HepG2 (cell line): ENCODE data around the gene FAM163A. TPM values are rescaled to one million over a fixed set of nuclear protein-coding genes. Genes with fewer than 3 reads are reported as not detected.

Experiments used
- ATAC-seq: fragments of 200-7000 bp; cut with Tn5 transposase; 3 replicates; pipeline ENCODE4 v1.9.1; 2020; ENCODE audit warnings: mild to moderate bottlenecking, moderate library complexity
- BruUV-seq: library from RNA; stranded (reverse); fragments of 400-500 nt; replicated peaks from 2 replicates; lab custom pipeline; 2021; lab: Mats Ljungman, UMichigan
- CTCF ChIA-PET: fragments of 300-600 bp; formaldehyde crosslinking; extraction: SDS; loops from one replicate; lab custom pipeline; 2021; ENCODE audit warnings: low total read pairs, inconsistent platforms, low intra/inter-chr PET ratio; lab: Yijun Ruan, JAX
- POLR2A ChIA-PET: fragments of 350-600 bp; sonication (Branson Sonifier 250); formaldehyde crosslinking; loops from one replicate; lab custom pipeline; 2020; ENCODE audit warnings: antibody characterized with exemption, inconsistent platforms; lab: Yijun Ruan, JAX
- DNase-seq: peaks from one replicate; pipeline ENCODE4 v3.0.0-alpha.2; 2015; ENCODE audit warnings: low spot score
- FAIRE-seq: peaks from 3 replicates; lab custom pipeline; 2011; peaks lifted over from hg19 to GRCh38; lab: Jason Lieb, UNC
- H2AFZ ChIP-seq: one replicate; pipeline ENCODE4 v1.6.1; 2011; ENCODE audit warnings: low read length, inconsistent platforms
- H3K27ac ChIP-seq: fragments of 300-600 bp; 3 replicates; pipeline ENCODE4 v1.8.0; 2011; ENCODE audit warnings: mixed run types, mild to moderate bottlenecking, mixed read lengths, low read length, inconsistent platforms; ENCODE audit not compliant: insufficient read depth; ENCODE audit errors: extremely low read length
- H3K27me3 ChIP-seq, 2 experiments: fragments of 200-600 bp in 1 of 2; 2 replicates in 1 of 2; 3 replicates in 1 of 2; pipeline versions ENCODE4 v1.6.0 to v1.8.0; 2011; ENCODE audit warnings: low read length in 2 of 2, mild to moderate bottlenecking in 2 of 2, moderate library complexity in 2 of 2, inconsistent platforms in 1 of 2; ENCODE audit not compliant: insufficient read depth in 2 of 2, control insufficient read depth in 1 of 2
- H3K36me3 ChIP-seq, 2 experiments: fragments of 200-600 bp in 1 of 2; replicated peaks in 1 of 2; 2 replicates in 1 of 2; 3 replicates in 1 of 2; pipeline versions ENCODE4 v1.5.1 to v1.8.0; 2011; ENCODE audit warnings: low read length in 2 of 2, inconsistent platforms in 1 of 2; ENCODE audit not compliant: insufficient read depth in 2 of 2, control insufficient read depth in 1 of 2
- H3K4me1 ChIP-seq: 2 replicates; pipeline ENCODE4 v1.5.1; 2012; ENCODE audit warnings: low read length, inconsistent platforms; ENCODE audit not compliant: insufficient read depth
- H3K4me2 ChIP-seq: 2 replicates; pipeline ENCODE4 v1.6.0; 2011; ENCODE audit warnings: low read depth, low read length, inconsistent platforms
- H3K4me3 ChIP-seq, 3 experiments: fragments of 200-600 bp in 1 of 3; sonication (generic), shearing (Covaris generic) in 1 of 3; replicated peaks in 1 of 3; 2 replicates each; pipeline ENCODE4 v1.5.1; 2011 to 2016; ENCODE audit warnings: low read length in 3 of 3, inconsistent platforms in 2 of 3, low read depth in 2 of 3, mild to moderate bottlenecking in 2 of 3, control low read depth in 1 of 3, mixed read lengths in 1 of 3; ENCODE audit not compliant: insufficient read depth in 1 of 3
- H3K79me2 ChIP-seq: one replicate; pipeline ENCODE4 v1.6.1; 2011; ENCODE audit warnings: low read length, inconsistent platforms; ENCODE audit not compliant: insufficient read depth
- H3K9ac ChIP-seq: 2 replicates; pipeline ENCODE4 v1.6.0; 2011; ENCODE audit warnings: mild to moderate bottlenecking, low read depth, low read length, inconsistent platforms; ENCODE audit not compliant: insufficient read depth
- H3K9me3 ChIP-seq: 2 replicates; pipeline ENCODE4 v1.5.1; 2012; ENCODE audit warnings: mild to moderate bottlenecking, low read length
- H4K20me1 ChIP-seq: 2 replicates; pipeline ENCODE4 v1.6.0; 2011; ENCODE audit warnings: inconsistent platforms, mild to moderate bottlenecking, low read length, moderate library complexity; ENCODE audit not compliant: insufficient read depth
- JDP2 ChIP-seq: sonication (generic); formaldehyde crosslinking; IDR thresholded peaks from 2 replicates; pipeline ENCODE4 v1.8.1; 2022; ENCODE audit warnings: missing genetic modification reagents, borderline replicate concordance
- MATR3 ChIP-seq: sonication (generic); formaldehyde crosslinking; IDR thresholded peaks from 2 replicates; pipeline ENCODE4 v1.4.0; 2020; ENCODE audit warnings: missing genetic modification reagents
- MBNL3 ChIP-seq: fragments of 250-450 bp; sonication (Bioruptor Pico); conservative IDR thresholded peaks from 2 replicates; pipeline ENCODE4 v1.8.0; 2022; ENCODE audit warnings: mild to moderate bottlenecking, inconsistent platforms
- NFIC ChIP-seq: IDR thresholded peaks from 2 replicates; pipeline ENCODE4 v1.6.1; 2012; ENCODE audit warnings: mild to moderate bottlenecking, low read length, inconsistent platforms
- SYNCRIP ChIP-seq: fragments of 200-400 bp; formaldehyde crosslinking; IDR thresholded peaks from 2 replicates; pipeline ENCODE4 v1.6.1; 2018; ENCODE audit warnings: mild to moderate bottlenecking, low read depth, low read length; ENCODE audit not compliant: insufficient read depth
- TAF1 ChIP-seq: sonication (generic); formaldehyde crosslinking; IDR thresholded peaks from 2 replicates; pipeline ENCODE4 v1.4.0; 2020; ENCODE audit warnings: missing genetic modification reagents
- ZFP36L1 ChIP-seq: sonication (generic); formaldehyde crosslinking; IDR thresholded peaks from 2 replicates; pipeline ENCODE4 v1.8.0; 2022; ENCODE audit warnings: mild to moderate bottlenecking, missing genetic modification reagents, moderate library complexity
- ZNF431 ChIP-seq: sonication (generic); formaldehyde crosslinking; IDR thresholded peaks from 2 replicates; pipeline ENCODE4 v1.9.0; 2022; ENCODE audit warnings: missing genetic modification reagents, low read depth, mild to moderate bottlenecking, borderline replicate concordance
- ZNF737 ChIP-seq: sonication (generic); formaldehyde crosslinking; IDR thresholded peaks from 2 replicates; pipeline ENCODE4 v1.5.0; 2020; ENCODE audit warnings: missing genetic modification reagents, mild to moderate bottlenecking, borderline replicate concordance
- ZNF746 ChIP-seq: sonication (generic); formaldehyde crosslinking; IDR thresholded peaks from 2 replicates; pipeline ENCODE4 v1.8.0; 2022; ENCODE audit warnings: mild to moderate bottlenecking, missing genetic modification reagents
- WGBS: methylation state at CpG from one replicate; pipeline ENCODE4 v1.1.6; 2017; ENCODE audit warnings: low lambda C conversion rate; 5-methylcytosine and 5-hydroxymethylcytosine counted together
- in situ Hi-C: cut with HindIII; loops from 2 replicates; pipeline ENCODE4 v1.10.0; 2017; ENCODE audit warnings: low pct_unique_long_range_greater_than_20kb; ENCODE audit not compliant: extremely low pct_ligation_motif_present
- intact Hi-C: fragments of 100-400 bp; cut with micrococcal nuclease; formaldehyde crosslinking; loops from one replicate; pipeline ENCODE4 v1.10.0; 2022; ENCODE audit not compliant: unreplicated experiment
- polyA plus RNA-seq, 8 experiments: library from polyadenylated mRNA; depleted of rRNA in 3 of 8; stranded (reverse) in 7 of 8; unstranded in 1 of 8; fragments of >200 nt; fragmentation: Illumina TruSeq in 4 of 8; extraction: Trizol in 4 of 8; gene quantifications; 2 replicates each; pipeline versions ENCODE4 v1.2.1 to v1.2.3, GENCODE V29; 2011 to 2016; ENCODE audit warnings: low read depth in 4 of 8, missing spikeins in 1 of 8, mixed read lengths in 1 of 8; ENCODE audit not compliant: insufficient read depth in 1 of 8
- total RNA-seq, 5 experiments: library from RNA; depleted of rRNA; stranded (reverse); fragments of >200 nt; fragmentation: Illumina TruSeq; extraction: Trizol; gene quantifications; 2 replicates each; pipeline ENCODE4 v1.2.3, GENCODE V29; 2016; ENCODE audit warnings: low read depth in 1 of 5
- TF ChIP-seq, protein P1 (sequence below): sonication (generic); formaldehyde crosslinking; IDR thresholded peaks from 2 replicates; pipeline ENCODE4 v1.4.0; 2020; ENCODE audit warnings: missing genetic modification reagents, borderline replicate concordance
- TF ChIP-seq, protein P2 (sequence below): sonication (generic); formaldehyde crosslinking; IDR thresholded peaks from 2 replicates; pipeline ENCODE4 v1.5.0; 2020; ENCODE audit warnings: mild to moderate bottlenecking, low read depth, missing genetic modification reagents, borderline replicate concordance
- TF ChIP-seq, protein P3 (sequence below): sonication (generic); formaldehyde crosslinking; conservative IDR thresholded peaks from 2 replicates; pipeline ENCODE4 v1.8.0; 2022; ENCODE audit warnings: missing genetic modification reagents

The FAM163A gene
- total and polyA plus RNA-seq, 2 of the 13 experiments (the other 11 are each of a cell fraction or from before 2014, with no cell fraction given): not detected

- Histone ChIP-seq H3K4me3 (no peak overlapping the region), H3K36me3 (peaks cover 13 to 33% of the 10 kb centered on the region in 2 experiments), H3K4me2 (no peak overlapping the region), H2AFZ (no peak overlapping the region), H3K9ac (no peak overlapping the region), H4K20me1 (peaks cover 17% of the 10 kb centered on the region), H3K9me3 (no peaks in the 10 kb centered on the region), H3K27me3 (no peaks in the 10 kb centered on the region), H3K27ac (no peak overlapping the region), H3K4me1 (no peaks in the 10 kb centered on the region), H3K79me2 (no peaks in the 10 kb centered on the region)
- in situ Hi-C loops: no loop called here
- POLR2A ChIA-PET: no interaction called here
- no peak for DNase-seq
- BruUV-seq: no TSS peak
- WGBS: 99% methylated on average over 3 of the region's 3 CpGs
- CTCF ChIA-PET: no interaction called here
- TF ChIP-seq ZNF737 (CRISPR knock-in tag) (no peak), TAF1 (CRISPR knock-in tag) (no peak), ZNF431 (CRISPR knock-in tag) (no peak), JDP2 (CRISPR knock-in tag) (no peak), MBNL3 (no peak), ZFP36L1 (CRISPR knock-in tag) (no peak), ZNF746 (no peak), SYNCRIP (no peak), NFIC (no peak), MATR3 (CRISPR knock-in tag) (no peak)
- TF ChIP-seq, protein P1, sequence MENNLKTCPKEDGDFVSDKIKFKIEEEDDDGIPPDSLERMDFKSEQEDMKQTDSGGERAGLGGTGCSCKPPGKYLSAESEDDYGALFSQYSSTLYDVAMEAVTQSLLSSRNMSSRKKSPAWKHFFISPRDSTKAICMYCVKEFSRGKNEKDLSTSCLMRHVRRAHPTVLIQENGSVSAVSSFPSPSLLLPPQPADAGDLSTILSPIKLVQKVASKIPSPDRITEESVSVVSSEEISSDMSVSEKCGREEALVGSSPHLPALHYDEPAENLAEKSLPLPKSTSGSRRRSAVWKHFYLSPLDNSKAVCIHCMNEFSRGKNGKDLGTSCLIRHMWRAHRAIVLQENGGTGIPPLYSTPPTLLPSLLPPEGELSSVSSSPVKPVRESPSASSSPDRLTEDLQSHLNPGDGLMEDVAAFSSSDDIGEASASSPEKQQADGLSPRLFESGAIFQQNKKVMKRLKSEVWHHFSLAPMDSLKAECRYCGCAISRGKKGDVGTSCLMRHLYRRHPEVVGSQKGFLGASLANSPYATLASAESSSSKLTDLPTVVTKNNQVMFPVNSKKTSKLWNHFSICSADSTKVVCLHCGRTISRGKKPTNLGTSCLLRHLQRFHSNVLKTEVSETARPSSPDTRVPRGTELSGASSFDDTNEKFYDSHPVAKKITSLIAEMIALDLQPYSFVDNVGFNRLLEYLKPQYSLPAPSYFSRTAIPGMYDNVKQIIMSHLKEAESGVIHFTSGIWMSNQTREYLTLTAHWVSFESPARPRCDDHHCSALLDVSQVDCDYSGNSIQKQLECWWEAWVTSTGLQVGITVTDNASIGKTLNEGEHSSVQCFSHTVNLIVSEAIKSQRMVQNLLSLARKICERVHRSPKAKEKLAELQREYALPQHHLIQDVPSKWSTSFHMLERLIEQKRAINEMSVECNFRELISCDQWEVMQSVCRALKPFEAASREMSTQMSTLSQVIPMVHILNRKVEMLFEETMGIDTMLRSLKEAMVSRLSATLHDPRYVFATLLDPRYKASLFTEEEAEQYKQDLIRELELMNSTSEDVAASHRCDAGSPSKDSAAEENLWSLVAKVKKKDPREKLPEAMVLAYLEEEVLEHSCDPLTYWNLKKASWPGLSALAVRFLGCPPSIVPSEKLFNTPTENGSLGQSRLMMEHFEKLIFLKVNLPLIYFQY (CRISPR knock-in tag): no peak
- TF ChIP-seq, protein P2, sequence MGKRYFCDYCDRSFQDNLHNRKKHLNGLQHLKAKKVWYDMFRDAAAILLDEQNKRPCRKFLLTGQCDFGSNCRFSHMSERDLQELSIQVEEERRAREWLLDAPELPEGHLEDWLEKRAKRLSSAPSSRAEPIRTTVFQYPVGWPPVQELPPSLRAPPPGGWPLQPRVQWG (CRISPR knock-in tag): no peak
- TF ChIP-seq, protein P3, sequence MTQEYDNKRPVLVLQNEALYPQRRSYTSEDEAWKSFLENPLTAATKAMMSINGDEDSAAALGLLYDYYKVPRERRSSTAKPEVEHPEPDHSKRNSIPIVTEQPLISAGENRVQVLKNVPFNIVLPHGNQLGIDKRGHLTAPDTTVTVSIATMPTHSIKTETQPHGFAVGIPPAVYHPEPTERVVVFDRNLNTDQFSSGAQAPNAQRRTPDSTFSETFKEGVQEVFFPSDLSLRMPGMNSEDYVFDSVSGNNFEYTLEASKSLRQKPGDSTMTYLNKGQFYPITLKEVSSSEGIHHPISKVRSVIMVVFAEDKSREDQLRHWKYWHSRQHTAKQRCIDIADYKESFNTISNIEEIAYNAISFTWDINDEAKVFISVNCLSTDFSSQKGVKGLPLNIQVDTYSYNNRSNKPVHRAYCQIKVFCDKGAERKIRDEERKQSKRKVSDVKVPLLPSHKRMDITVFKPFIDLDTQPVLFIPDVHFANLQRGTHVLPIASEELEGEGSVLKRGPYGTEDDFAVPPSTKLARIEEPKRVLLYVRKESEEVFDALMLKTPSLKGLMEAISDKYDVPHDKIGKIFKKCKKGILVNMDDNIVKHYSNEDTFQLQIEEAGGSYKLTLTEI (CRISPR knock-in tag): no peak
- no peak for FAIRE-seq
- intact Hi-C loops: no loop called here
- ATAC-seq: no peak
Measured at GRCh38 chr1:179860652-179861051, 117.6 kb downstream of the FAM163A start.
